GM13976 (cell line): ENCODE data around the gene EBF3.

ENCODE experiments used
- DNase-seq: peaks from one replicate; pipeline ENCODE4 v3.0.0; 2012; ENCODE audit warnings: low spot score
- CTCF ChIP-seq: IDR thresholded peaks from 2 replicates; pipeline ENCODE4 v1.5.1; 2012; ENCODE audit warnings: borderline replicate concordance, mild to moderate bottlenecking; ENCODE audit not compliant: insufficient read depth; ENCODE audit errors: extremely low read depth, missing control alignments, control extremely low read depth
- in situ Hi-C: fragments of 300-500 bp; cut with MboI; formaldehyde crosslinking; loops from one replicate; pipeline ENCODE4 v1.12.0; 2022; ENCODE audit warnings: low sequenced_read_pairs, mixed read lengths, inconsistent platforms; ENCODE audit not compliant: unreplicated experiment

Gene EBF3

GRCh38 chr10:129843131-129843541, 120.9 kb downstream of the EBF3 start:
- no peak for DNase-seq
- in situ Hi-C loops, result no loop called here
- no peak for TF ChIP-seq CTCF

DNA sequence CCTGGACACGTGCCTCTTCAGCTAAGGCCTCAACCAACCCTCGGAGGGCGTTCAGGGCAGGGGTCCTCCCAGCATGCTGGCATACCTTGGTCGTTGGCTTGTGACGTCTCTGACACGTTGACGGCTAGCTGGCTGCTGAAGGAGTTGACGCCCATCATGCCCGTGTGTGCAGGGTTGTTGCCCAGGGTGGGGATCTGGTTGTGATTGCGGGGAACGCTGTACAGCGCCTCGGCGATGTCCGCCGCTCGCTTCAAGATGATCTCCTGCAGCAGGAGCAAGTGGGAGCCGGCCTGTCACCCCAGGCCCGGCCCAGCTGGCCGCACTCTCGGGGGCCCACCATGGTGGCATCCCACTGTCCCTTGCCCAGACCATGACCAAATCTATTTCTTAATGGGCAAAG, 122.0 kb downstream of the EBF3 start:
- DNase-seq, result no peak
- in situ Hi-C loops, result no loop called here

GRCh38 chr10:129841590-129841989, 122.5 kb downstream of the EBF3 start:
- in situ Hi-C loops, result no loop called here
- DNase-seq, result no peak
- no peak for TF ChIP-seq CTCF

More for the DNA sequence above, 122.0 kb downstream of the EBF3 start:
- TF ChIP-seq CTCF, result no peak

DNA sequence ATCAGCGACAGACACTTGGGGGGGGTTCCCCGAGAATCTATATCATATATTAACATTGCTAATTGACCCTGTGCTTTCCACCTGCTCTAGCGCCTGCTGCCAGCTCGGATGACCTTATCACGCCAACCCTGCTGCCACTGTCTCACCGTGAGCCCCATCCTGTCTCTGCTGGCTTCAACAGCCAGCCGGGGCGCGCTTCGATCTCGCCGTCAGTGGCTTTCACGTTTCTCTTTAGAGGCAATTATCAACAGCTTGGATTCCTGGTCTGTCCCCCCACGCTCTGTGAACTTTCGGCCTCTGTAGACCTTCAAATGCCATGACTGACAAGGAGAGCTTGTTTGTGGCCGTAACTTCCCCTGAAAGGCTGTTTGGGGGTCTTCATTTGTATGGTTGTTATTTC, 123.0 kb downstream of the EBF3 start:
- TF ChIP-seq CTCF, result no peak
- in situ Hi-C loops, result no loop called here
- DNase-seq, result no peak

DNA sequence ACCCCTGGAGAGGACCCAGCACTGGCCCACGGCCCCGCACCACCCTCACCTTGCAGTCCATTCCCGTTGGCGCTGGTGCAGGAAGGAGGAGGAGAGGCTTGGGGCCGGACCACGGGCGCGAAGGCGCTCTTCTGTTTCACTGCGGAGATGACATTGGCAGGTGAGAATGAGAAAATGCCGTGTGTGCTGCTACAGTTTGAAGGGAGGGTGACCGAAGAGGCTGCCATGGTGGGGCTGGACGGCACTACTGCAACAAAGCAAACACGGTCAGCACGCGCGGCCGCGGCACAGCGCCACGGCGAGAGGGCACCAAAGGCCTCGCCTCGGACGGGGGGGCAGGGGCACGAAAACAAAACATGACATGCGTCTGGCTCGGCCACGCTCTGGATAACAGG, 123.9 kb downstream of the EBF3 start:
- in situ Hi-C loops, result no loop called here
- no peak for DNase-seq
- TF ChIP-seq CTCF, result no peak

DNA sequence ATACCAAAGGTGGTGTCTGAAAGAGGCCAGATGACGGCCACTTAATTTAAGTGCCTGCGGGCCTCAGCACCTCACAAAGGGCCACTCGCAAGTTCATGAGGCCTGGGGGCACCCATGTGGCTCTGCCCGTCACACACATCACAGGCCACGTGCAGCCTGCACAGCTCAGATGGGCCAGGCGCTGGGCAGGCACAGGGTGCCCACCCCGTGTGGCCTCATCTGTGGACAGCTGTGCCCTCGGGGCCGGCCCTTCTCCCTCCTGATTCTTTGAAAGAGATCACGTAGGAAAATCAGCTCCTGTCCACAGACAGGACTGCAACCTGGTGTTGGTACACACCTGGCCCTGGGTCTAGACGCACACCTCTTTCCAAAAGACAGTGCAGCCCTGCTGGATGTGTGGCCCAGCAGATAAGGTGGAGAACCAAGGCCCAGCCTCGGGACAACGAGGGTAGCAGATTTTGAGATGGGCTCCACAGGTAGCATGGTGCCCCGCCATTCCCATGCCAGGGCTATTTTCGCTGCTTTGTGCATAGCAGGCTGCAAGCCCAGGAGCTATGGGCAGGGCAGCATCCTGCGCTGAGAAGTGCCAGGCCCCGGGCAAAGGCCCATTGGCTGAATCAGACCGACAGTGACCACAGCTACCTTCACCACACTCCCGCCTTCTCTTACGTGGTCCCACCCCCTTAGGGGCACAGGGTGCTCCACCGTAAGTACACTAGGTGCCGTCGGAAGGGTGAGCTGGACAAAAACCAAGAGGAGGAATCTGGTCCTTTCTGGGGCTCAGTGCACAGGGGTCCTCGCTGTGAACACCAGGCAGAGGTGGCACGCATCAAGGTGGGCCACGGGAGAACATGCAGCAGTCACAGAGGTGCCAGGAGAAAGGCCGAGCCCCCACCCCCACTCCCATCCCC, 124.5 kb downstream of the EBF3 start:
- DNase-seq, result no peak

More for the DNA sequence above, 124.5 kb downstream of the EBF3 start:
- in situ Hi-C loops, result no loop called here
- TF ChIP-seq CTCF, result no peak
